GM19468 (cell line): Measurements from ENCODE around the gene SPTBN1.
"Not testable (repeated sequence)": the region's sequence is repeated elsewhere in the genome, so short reads cannot be mapped to it uniquely, and the experiment has no call there.

Experiments
- ATAC-seq: cut with Tn5 transposase; IDR thresholded peaks from one replicate; pipeline ENCODE4 v1.9.1; 2021; ENCODE audit warnings: mild to moderate bottlenecking, moderate library complexity, moderate number of reproducible peaks; ENCODE audit not compliant: unreplicated experiment; ENCODE audit errors: extremely low read depth

The SPTBN1 gene

DNA sequence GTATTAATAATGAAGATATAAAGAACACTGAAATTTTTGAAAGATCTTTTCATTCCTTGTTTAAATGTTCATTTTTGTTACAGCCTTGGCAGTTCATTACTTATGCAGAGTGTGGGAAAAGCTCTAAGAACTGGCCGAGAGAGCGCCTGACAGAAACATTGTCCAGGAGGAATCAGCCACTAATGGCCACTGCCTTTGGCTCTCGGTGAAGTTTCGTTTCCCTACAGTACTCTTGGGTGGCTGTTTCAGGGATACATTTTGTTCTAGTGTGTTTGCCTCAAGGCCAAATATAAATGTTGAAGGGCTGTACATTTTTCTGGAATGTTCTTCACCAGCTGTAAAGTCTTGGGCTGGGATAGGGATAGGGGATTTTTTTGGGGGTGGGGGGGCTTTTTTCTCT lies 10.7 kb downstream of the SPTBN1 start:
- ATAC-seq, result no peak

DNA sequence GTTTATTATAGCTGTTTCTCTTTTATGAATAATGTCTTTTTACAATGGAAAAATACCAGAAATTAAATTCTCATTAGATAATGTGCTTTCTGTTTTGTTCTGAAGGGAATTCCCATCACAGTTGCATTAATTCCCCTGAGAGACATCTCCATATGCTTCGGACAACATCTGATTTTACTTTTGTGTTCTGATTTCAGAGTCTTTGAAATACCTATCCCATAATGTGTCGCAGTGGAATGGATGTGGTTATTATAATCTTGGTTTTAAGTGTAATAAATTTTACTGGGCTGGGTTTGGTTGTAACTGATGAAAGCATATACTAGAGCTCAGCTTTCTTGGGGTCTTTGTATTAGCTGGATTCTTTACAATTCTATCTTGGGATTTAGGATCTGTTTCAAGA lies 12.5 kb downstream of the SPTBN1 start:
- ATAC-seq, result no peak

DNA sequence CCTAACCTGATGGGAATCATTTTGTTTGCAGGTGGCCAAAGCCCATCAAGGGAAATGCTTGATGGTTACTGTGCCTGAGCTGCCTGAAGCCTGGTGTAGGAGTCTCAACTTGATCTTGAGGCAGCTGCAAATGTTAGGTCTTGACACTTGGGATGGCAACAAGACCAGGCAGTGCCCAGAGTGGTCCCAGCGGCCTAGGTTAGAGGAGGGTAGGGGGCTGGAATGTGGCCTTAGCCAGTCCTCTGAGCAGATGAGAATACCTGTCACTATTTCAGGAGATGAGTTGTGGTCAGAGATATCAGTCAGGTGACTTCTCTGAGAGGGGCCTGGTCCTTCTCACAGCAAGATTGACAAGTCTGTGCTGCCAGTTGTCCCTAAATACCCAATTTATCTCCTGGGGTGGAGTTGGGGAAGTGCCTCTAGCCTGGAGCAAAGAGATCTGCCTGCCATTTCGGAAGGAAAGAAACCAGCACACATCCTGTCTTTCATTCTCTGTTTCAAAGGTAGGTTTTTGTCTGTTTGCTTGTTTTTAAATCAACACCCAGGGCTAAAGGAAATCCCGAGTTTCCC lies 13.4 kb downstream of the SPTBN1 start:
- no peak for ATAC-seq

DNA sequence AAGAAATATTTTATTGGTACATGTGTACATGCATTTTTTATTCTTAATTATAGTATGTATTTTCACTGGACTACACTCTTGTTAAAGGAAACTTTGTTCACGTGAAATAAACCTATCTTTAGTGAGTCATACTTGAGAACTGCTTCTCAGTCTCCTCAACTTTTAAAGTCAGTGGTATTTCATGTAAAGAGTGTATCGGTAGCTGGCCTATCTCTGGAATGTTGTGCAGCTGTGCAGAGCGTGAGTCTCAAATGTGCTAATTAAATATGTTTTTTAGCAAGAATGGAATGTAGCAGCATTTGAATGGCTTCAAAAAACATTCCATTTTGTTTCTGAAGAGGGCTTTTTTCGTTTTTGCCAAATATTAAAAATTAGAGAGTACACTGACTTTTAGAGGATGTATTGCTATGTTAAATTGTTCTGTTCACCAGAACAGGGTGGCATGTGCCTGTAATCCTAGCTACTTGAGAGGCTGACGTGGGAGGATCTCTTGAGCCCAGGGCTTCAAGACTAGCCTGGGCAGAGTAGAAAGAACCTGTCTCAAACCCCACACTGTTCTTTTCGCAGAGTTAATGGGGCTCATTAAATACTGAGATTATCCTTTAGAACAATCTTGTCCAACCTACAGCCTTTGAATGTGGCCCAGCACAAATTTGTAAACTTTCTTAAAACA lies 14.3 kb downstream of the SPTBN1 start:
- ATAC-seq, result no peak

DNA sequence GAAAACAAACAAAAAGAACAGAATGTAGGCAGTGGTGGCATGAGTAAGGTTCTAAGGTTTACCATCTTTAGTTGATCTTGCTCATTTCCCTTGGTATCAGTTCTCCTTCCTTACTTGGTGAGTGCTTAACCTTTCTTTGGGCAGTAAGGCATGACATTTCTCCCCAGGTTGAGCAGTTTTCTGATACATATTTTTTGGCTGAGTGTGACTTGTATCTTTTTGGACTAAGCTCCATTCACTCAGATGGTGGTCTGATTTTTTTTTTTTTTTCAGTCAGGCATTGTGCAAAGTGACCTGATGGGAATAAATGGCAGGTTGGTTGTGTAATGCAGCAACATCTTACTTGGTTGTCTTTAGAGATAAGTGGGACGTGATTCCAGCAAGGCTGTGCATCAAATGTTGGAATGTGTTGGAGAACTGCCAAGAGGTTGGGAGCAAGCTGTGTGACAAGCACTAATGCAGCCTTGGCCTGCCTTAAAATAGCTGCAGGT lies 15.1 kb downstream of the SPTBN1 start:
- ATAC-seq, result no peak

DNA sequence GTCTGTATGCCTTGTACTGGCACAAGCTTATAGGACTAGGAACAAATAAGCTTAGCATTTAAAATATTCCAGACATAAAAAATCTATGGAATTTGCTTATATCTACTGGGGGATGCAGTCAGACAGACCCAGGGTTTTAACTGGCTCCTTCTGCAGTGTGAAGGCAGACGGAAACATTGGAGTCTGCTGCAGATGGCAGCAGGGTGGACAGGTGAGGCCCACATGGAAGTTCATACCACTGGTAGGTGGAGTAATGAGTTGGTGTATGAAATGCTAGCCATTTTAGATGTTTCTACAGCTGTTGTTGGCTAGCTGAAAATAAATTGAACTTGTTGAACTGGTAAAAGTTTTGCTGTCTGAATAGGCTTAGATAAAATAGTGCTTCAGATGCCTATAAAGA lies 17.7 kb downstream of the SPTBN1 start:
- no peak for ATAC-seq

DNA sequence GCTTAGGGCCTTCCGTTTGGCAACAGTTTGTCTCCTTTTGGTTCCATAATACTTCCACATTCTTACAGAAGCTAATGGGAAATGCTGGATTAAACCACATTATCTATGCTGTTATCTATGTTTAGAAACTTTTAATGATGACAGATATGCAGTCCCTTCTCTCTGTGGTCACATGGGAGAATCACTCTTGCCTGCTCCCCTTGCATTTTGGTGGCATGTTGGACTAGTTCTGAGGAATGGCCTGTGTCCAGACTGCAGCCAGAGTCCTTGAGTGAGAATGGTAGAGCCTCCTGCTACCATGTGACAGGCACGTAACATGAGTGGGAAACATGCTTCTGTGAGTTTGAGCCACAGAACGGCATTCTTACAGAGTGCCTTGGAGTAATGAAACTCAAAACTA lies 19.2 kb downstream of the SPTBN1 start:
- no peak for ATAC-seq

DNA sequence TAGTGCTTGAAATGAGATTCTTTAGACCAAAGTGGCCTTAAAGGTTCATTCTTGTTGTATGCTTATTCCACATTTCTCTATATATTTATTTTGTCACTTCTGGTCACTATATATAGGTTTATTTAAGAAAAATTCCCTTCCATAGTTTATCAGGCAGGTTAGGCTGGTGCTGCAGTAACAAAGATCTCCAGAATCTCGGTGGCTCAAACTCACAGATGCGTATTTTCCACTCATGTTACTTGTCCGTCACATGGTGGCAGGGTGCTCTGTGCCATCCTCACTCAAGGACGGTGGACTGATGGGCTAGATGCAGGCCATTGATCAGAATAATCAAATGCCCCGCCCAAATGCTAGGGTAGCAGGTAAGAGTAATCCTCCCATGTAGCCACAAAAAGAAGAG lies 19.8 kb downstream of the SPTBN1 start:
- no peak for ATAC-seq

DNA sequence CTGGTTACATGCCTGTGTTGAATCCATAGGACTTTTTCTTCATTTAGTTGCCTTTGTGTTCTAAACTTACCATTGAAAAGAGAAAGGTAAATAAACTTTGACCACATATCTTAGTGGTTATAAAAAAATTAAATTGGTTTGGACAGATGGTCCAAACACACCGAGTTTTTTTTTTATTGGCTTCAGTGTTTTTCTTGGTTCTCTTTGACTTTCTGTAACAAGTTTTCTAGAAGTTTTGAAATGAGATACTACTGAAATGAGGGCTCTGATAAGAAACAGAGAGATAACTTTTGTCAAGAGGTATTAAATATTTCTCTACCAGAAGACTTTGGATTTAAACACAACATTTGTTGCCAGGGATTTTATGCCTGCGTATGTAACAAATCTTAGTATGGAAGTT lies 20.7 kb downstream of the SPTBN1 start:
- no peak for ATAC-seq

DNA sequence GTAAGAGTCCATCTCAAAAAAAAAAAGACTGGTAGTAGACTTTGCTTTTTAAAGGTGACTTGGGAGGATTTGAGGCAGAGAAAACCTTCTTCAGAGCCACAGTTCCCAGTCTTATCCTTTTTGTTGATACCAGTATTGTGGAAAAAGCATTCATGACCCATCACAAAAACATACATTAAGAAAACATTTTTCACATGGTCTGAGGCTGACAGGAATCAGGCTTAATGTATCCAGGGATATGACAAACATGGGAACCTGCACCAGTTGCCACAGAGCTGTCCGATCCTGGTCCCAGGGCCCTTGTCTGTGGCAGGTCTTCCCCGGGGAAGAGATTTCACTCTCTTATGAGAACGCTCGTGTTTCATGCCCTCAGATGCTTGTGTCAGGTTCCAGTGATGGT lies 21.8 kb downstream of the SPTBN1 start:
- no peak for ATAC-seq

DNA sequence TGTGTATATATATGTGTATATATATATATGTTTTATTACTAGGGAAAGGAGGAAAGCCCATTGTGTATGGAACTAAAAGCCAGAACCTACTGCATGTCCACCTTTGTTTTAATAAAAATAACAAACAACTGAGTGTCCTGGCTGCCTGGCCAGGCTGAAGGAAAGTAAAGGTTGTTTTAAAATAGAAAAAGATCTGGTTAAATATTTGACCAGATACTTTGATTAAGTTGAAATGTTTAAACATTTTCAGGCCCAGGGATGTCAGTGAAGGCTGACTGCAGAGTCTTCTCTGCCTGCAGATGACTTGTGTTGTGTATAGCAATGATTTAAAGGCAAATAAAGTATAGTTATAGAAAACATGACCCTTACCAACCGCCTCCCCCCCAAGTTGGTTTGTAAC lies 22.8 kb downstream of the SPTBN1 start:
- no peak for ATAC-seq

DNA sequence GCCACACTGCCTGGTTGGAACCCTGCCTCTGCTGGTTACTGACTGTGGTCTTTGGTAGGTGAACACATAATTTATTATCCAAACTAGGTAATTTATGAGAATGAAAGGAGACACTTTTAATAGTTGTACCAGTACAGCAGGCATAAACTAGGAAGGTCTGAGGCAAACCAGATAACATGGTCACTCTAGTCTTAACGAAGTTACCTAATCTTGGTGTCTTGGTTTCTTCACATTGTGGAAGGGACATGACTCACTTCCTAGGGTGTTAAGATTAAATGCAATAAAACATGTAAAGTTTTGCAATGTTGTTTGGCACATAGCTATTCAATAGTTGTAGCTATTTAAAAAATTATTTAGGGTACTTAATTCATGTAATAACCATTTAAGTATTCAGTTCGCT lies 23.3 kb downstream of the SPTBN1 start:
- no peak for ATAC-seq

DNA sequence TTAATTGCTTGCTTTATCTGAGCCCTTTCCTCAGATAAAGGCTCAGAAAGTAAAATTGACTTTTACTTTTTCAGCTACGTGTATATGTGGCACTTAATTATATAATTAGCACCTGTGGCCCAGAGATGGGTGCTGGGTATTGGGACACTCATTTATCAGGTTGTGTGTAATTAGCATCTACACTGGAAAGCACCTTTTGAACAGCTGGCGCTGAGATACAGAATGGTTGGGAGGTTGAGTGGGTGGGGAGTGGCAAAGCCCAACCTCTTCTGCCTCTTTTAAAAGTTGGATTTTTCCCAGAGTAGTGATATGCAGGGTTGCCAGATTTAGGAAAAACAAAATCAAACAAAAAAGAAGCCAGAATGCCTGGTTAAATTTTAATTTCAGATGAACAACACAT lies 23.9 kb downstream of the SPTBN1 start:
- ATAC-seq, result no peak

DNA sequence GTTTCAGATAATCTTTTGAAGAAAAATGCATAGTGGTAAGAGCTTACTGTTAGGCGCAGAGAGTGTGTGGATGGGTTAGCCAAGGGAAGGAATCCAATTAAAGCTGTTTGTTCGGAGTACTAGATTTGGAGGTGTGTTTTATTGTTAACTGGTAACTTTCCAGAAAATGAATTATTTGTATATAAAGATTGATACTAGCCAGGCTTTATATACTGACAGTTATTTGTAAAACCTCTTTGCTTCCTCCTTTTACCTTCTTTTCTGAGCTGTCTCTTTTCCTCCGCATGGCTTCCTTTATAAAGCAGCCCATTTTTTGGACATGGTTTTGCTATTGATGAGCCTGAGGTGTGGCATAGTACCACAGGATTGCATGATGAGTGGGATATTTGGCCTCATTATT lies 25.6 kb downstream of the SPTBN1 start:
- ATAC-seq, result no peak

DNA sequence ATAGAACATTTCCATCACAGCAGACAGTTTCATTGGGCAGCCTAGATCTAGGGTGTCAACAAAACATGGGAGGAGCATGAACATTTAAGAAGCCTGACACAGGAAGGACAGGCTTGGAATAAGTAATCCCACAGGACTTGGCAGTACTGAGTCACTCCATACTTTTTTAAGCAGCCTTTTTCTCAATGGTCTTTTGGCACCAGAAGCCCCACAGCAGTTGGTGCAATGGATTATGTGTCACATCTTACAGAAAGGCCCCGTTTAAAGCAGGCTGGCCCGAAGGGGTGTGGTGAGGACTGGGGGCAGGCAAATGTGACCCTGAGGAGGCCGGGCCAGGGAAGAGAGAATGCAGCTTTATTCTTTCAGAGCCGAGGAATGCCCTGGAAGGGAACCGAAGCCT lies 26.6 kb downstream of the SPTBN1 start:
- no peak for ATAC-seq

DNA sequence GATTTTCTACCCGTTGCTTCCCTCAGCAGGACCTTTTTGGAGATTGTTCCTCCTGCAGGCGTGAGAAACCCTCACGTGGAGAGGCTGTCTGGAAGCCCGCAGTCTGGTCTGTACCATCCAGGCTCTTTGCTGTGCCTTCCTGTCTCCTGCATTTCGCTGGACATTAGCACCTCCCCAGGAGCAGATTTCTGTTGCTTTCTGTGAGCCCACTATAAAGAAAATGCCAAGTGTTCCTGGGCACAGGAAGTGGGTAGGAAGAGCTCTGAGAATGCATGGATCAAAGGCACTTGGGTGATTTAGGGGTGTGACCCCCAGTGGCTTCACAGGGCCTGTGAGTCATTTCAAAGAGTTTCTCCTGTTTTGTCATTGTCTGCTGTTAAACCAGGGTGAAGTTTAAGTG lies 27.3 kb downstream of the SPTBN1 start:
- ATAC-seq, result no peak

DNA sequence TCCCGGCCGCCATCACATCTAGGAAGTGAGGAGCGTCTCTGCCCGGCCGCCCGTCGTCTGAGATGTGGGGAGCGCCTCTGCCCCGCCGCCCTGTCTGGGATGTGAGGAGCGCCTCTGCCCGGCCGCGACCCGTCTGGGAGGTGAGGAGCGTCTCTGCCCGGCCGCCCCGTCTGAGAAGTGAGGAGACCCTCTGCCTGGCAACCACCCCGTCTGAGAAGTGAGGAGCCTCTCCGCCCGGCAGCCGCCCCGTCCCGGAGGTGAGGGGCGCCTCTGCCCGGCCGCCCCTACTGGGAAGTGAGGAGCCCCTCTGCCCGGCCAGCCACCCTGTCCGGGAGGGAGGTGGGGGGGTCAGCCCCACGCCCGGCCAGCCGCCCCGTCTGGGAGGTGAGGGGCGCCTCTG lies 29.6 kb downstream of the SPTBN1 start:
- not testable (repeated sequence) for ATAC-seq

DNA sequence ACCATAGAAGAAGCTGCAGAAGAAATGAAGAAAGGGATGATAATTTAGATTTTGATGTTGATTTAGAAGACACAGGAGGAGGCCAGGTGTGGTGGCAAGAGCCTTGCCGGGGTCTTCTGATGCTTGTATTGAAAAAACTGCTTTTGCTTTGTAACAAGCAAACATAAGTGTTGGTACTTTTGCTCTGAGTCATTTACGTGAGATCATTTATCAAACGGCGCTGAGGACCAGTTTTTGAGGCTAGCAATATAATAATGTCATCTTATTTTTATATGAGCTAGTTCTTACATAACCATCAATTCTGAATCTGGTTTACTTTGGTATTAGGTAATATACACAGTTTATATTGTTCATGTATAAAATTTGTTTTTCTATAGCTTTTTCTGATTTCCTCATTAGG lies 30.6 kb downstream of the SPTBN1 start:
- ATAC-seq, result no peak

DNA sequence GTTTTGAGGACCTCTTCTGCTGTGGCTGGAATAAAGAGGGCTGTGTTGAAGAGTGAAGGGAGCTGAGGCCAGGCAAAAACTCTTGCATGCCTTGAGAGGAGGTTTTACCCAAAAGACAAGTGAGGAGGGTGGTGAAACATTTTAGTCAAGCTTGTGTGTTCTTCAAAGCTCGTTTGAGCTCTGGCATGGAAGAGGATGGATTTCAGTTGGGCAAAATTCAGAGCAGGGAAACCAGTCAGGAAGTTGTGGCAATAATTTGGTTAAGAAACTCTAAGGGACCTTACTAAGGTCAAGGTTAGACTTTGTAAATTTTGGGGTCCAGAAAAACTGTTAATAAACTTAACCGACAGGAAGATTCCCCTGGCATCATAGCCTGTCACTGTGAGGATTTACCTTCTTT lies 34.7 kb downstream of the SPTBN1 start:
- ATAC-seq, result no peak

DNA sequence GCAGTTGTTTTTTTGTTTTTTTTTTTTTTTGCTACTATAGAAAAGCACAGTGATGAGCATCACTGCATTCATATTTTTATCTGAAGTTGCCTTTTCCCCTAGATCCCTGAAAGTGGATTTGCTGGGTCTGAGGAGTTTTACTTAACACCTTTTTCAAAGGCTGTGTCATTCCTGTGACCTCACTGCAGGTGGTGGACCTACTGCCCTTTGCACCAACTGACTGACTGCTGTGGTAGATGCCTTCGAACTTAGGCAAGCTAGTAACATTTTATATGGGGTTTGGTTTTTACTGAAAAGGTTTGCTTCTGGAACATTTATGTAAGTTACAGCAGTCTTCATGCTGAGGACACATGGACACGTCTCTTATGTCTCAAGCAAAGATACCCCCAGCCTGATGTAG lies 36.2 kb downstream of the SPTBN1 start:
- no peak for ATAC-seq

DNA sequence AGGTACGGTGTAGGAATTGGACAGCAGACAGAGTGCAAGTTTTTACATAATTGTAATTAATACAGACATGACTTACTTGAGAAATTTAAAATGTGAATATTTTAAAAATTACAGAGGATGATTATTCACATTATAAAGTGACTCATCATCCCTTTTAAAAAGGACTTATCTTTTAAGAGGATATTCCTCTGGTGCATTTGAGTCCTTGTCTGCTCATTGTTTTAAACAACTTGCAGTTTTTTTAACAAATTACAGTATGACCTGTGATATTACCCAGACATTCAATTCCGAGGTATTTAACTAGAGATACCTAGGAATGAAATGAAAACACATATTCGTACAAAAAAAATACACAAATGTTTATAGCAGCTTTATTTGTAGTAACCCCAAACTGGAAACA lies 38.0 kb downstream of the SPTBN1 start:
- no peak for ATAC-seq

DNA sequence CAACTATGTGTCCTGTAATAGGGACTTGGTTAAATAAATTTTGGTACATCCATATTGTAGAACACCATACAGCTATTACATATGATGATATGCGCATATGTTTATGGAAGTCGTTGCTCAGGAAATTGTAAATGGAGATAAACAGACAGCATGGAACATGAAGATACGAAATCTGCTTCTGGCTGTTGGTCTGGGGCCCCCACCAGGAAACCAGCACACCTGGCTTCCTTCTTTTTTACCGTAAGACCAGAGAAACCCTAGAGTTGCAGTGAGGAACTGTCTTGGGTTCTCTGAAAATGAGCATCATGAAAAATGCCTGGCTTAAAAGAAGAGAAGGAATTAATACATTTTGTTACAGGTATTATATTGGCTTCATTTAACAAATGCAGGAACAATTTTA lies 40.8 kb downstream of the SPTBN1 start:
- ATAC-seq, result no peak
